ENCODE results near the gene TSHZ2. TPM values are rescaled to one million over a fixed set of nuclear protein-coding genes. Genes with fewer than 3 reads are reported as not detected.

TSHZ2 gene
- total and polyA plus RNA-seq, 2 of the 4 experiments (the other 2 are of a cell fraction), result under 0.01 to 0.02 TPM

DNA sequence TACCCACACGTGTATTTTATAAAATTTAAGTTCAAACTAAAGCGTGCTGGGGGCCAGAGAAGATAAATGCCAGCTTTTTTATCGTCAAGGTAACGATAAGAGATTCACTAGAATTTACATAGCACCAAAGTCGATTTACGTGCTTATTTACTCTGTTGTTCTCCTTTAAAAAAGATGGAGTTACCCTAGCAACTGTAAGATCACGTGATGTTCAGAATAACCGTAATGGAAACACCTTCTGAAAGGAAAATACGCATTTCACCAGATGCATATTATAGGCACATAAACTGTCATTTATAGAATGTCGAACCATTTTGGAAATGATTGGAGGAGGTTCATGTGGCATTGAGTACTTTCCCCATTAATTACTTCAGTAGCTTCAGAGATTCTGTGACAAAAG, 207.6 kb downstream of the TSHZ2 start:
- intact Hi-C loops (cut with micrococcal nuclease), result no loop called here
- in situ Hi-C loops (cut with MboI; ENCODE audit: low sequenced_read_pairs), result no loop called here
- Histone ChIP-seq H2BK120ac (ENCODE audit: low read depth, low read length) (no peak overlapping the region), H2BK20ac (ENCODE audit: low read depth, low read length) (no peak overlapping the region), H3K23ac (ENCODE audit: low read depth, low read length) (no peak overlapping the region), H2AK9ac (replicated peaks; ENCODE audit: low read depth, low read length, poor library complexity) (no peak overlapping the region), H3K9me1 (ENCODE audit: insufficient read depth, low read length) (no peaks in the 10 kb centered on the region), H3K9me3 (ENCODE audit: control insufficient read depth, insufficient read depth, low read length) (no peaks in the 10 kb centered on the region), H4K8ac (ENCODE audit: low read depth in 2 of 2, low read length in 2 of 2) (no peak overlapping the region), H3K14ac (replicated peaks; ENCODE audit: low read depth, low read length) (no peak overlapping the region), H2BK5ac (ENCODE audit: low read depth, low read length, poor library complexity, severe bottlenecking) (no peak overlapping the region), H2AK5ac (ENCODE audit: low read depth, low read length) (no peak overlapping the region), H3K18ac (ENCODE audit: low read depth, low read length) (no peak overlapping the region), H2AFZ (replicated peaks; ENCODE audit: low read length, poor library complexity) (no peak overlapping the region), H4K20me1 (ENCODE audit: insufficient read depth, low read length) (no peaks in the 10 kb centered on the region), H3K4me3 (ENCODE audit: insufficient read depth, low read depth, low read length) (no peak overlapping the region), H4K5ac (ENCODE audit: low read depth, low read length) (no peak overlapping the region), H3K27ac (ENCODE audit: insufficient read depth, low read length) (no peak overlapping the region), H4K91ac (ENCODE audit: insufficient read depth, low read depth, low read length) (no peak overlapping the region), H3K56ac (ENCODE audit: extremely low read depth, insufficient read depth, low read length) (no peak overlapping the region), H3K4me2 (ENCODE audit: low read depth, low read length) (no peak overlapping the region), H3K27me3 (ENCODE audit: control insufficient read depth, insufficient read depth, low read length) (no peaks in the 10 kb centered on the region), H2BK15ac (ENCODE audit: low read depth, low read length) (no peak overlapping the region), H3K9ac (ENCODE audit: low read depth, low read length) (no peak overlapping the region), H3K36me3 (ENCODE audit: control insufficient read depth, insufficient read depth, low read length) (no peaks in the 10 kb centered on the region), H3K79me1 (ENCODE audit: low read depth in 1 of 2, low read length in 2 of 2) (no peaks in the 10 kb centered on the region), H3K4ac (ENCODE audit: low read depth, low read length) (no peak overlapping the region), H3K4me1 (ENCODE audit: control insufficient read depth, insufficient read depth, low read length) (no peaks in the 10 kb centered on the region)
- no peak for DNase-seq
- ChIA-PET CTCF (no interaction called here), POLR2A (ENCODE audit: unreplicated experiment) (no interaction called here)
- no peak for ATAC-seq (ENCODE audit: low read depth)
- TF ChIP-seq NFE2L2 (IDR thresholded peaks at IDR 0.05; ENCODE audit: low read depth, low read length) (no peak), RCOR1 (IDR thresholded peaks at IDR 0.05; ENCODE audit: insufficient replicate concordance, low read length) (no peak), RAD21 (IDR thresholded peaks at IDR 0.05; ENCODE audit: low read length) (no peak), CHD1 (IDR thresholded peaks at IDR 0.05; ENCODE audit: low read depth, low read length) (no peak), MAFK (IDR thresholded peaks at IDR 0.05; ENCODE audit: low read depth, low read length) (no peak), CEBPB (IDR thresholded peaks at IDR 0.05; ENCODE audit: low read depth, low read length) (no peak), RFX5 (IDR thresholded peaks at IDR 0.05; ENCODE audit: low read depth, low read length) (no peak), MAZ (IDR thresholded peaks at IDR 0.05; ENCODE audit: borderline replicate concordance, low read depth, low read length) (no peak), FOS (IDR thresholded peaks at IDR 0.05; ENCODE audit: low read depth, low read length) (no peak), MXI1 (IDR thresholded peaks at IDR 0.05; ENCODE audit: borderline replicate concordance, low read depth, low read length) (no peak)
- TF ChIP-seq, protein P1, sequence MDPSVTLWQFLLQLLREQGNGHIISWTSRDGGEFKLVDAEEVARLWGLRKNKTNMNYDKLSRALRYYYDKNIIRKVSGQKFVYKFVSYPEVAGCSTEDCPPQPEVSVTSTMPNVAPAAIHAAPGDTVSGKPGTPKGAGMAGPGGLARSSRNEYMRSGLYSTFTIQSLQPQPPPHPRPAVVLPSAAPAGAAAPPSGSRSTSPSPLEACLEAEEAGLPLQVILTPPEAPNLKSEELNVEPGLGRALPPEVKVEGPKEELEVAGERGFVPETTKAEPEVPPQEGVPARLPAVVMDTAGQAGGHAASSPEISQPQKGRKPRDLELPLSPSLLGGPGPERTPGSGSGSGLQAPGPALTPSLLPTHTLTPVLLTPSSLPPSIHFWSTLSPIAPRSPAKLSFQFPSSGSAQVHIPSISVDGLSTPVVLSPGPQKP (IDR thresholded peaks at IDR 0.05; ENCODE audit: borderline replicate concordance, low read depth, low read length), result no peak
- TF ChIP-seq, protein P2, sequence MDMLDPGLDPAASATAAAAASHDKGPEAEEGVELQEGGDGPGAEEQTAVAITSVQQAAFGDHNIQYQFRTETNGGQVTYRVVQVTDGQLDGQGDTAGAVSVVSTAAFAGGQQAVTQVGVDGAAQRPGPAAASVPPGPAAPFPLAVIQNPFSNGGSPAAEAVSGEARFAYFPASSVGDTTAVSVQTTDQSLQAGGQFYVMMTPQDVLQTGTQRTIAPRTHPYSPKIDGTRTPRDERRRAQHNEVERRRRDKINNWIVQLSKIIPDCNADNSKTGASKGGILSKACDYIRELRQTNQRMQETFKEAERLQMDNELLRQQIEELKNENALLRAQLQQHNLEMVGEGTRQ (IDR thresholded peaks at IDR 0.05; ENCODE audit: low read depth, low read length), result no peak
- TF ChIP-seq, protein P3, sequence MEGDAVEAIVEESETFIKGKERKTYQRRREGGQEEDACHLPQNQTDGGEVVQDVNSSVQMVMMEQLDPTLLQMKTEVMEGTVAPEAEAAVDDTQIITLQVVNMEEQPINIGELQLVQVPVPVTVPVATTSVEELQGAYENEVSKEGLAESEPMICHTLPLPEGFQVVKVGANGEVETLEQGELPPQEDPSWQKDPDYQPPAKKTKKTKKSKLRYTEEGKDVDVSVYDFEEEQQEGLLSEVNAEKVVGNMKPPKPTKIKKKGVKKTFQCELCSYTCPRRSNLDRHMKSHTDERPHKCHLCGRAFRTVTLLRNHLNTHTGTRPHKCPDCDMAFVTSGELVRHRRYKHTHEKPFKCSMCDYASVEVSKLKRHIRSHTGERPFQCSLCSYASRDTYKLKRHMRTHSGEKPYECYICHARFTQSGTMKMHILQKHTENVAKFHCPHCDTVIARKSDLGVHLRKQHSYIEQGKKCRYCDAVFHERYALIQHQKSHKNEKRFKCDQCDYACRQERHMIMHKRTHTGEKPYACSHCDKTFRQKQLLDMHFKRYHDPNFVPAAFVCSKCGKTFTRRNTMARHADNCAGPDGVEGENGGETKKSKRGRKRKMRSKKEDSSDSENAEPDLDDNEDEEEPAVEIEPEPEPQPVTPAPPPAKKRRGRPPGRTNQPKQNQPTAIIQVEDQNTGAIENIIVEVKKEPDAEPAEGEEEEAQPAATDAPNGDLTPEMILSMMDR (conservative IDR thresholded peaks at IDR 0.05; ENCODE audit: low read depth, low read length), result no peak
- dilution Hi-C loops (cut with HindIII; ENCODE audit: low sequenced_read_pairs, unreplicated experiment), result no loop called here
- 64% methylated on average over 5 of the region's 10 CpGs; no CpG with 5 or more reads in 1 of the 2 experiments for WGBS, 2 experiments (ENCODE audit: extremely low coverage in 2 of 2, insufficient read length in 1 of 2)
- no TSS peak for BruUV-seq (replicated peaks)

All from IMR-90 (cell line).